WTC11 (cell line): ENCODE measurements around the gene RPTOR. TPM values are rescaled to one million over a fixed set of nuclear protein-coding genes. Genes with fewer than 3 reads are reported as not detected.

Experiments used
- ATAC-seq: fragments of 200-7000 bp; cut with Tn5 transposase; 2 replicates; pipeline ENCODE4 v1.10.0; 2021; ENCODE audit warnings: mild to moderate bottlenecking, moderate library complexity
- CTCF ChIA-PET: fragments of 300-600 bp; sonication (Branson Sonifier 250); formaldehyde crosslinking; loops from one replicate; lab custom pipeline; 2021; ENCODE audit warnings: antibody characterized with exemption; lab: Charles Lee
- POLR2A ChIA-PET: fragments of 350-600 bp; sonication (Branson Sonifier 250); formaldehyde crosslinking; loops from one replicate; lab custom pipeline; 2021; ENCODE audit warnings: antibody characterized with exemption; lab: Charles Lee
- DNase-seq: peaks from one replicate; pipeline ENCODE4 v3.0.0; 2021; ENCODE audit warnings: low spot score
- H3K27ac Mint-ChIP-seq: 2 replicates; pipeline ENCODE4 v1.8.0; 2021; ENCODE audit warnings: mixed read lengths
- H3K27me3 Mint-ChIP-seq: 2 replicates; pipeline ENCODE4 v1.8.0; 2021; ENCODE audit warnings: low read depth, mild to moderate bottlenecking, moderate library complexity, mixed read lengths
- H3K36me3 Mint-ChIP-seq: 2 replicates; pipeline ENCODE4 v1.8.0; 2021; ENCODE audit warnings: mixed read lengths
- H3K4me1 Mint-ChIP-seq: 2 replicates; pipeline ENCODE4 v1.8.0; 2022; ENCODE audit warnings: mixed read lengths
- H3K4me3 Mint-ChIP-seq: 2 replicates; pipeline ENCODE4 v1.8.0; 2021; ENCODE audit warnings: mild to moderate bottlenecking, moderate library complexity, mixed read lengths
- H3K9me3 Mint-ChIP-seq: 2 replicates; pipeline ENCODE4 v1.8.0; 2021; ENCODE audit warnings: mixed read lengths
- ARID4B ChIP-seq: sonication (generic); formaldehyde crosslinking; IDR thresholded peaks from 2 replicates; pipeline ENCODE4 v1.8.0; 2023; ENCODE audit warnings: missing genetic modification reagents, mild to moderate bottlenecking, borderline replicate concordance
- ATF1 ChIP-seq: sonication (generic); formaldehyde crosslinking; IDR thresholded peaks from 2 replicates; pipeline ENCODE4 v1.8.1; 2023; ENCODE audit warnings: mild to moderate bottlenecking, moderate library complexity, missing genetic modification reagents
- ATF6 ChIP-seq: sonication (generic); formaldehyde crosslinking; IDR thresholded peaks from 2 replicates; pipeline ENCODE4 v1.8.1; 2023; ENCODE audit warnings: mild to moderate bottlenecking, missing genetic modification reagents
- CBFB ChIP-seq: sonication (generic); formaldehyde crosslinking; IDR thresholded peaks from 2 replicates; pipeline ENCODE4 v1.8.1; 2022; ENCODE audit warnings: mild to moderate bottlenecking, low read depth, missing genetic modification reagents
- CDX4 ChIP-seq: fragments of 250-450 bp; sonication (Bioruptor Pico); IDR thresholded peaks from 2 replicates; pipeline ENCODE4 v1.9.0; 2021; ENCODE audit warnings: moderate library complexity, mild to moderate bottlenecking, inconsistent platforms, borderline replicate concordance
- CREM ChIP-seq: sonication (generic); formaldehyde crosslinking; IDR thresholded peaks from 2 replicates; pipeline ENCODE4 v1.8.1; 2022; ENCODE audit warnings: mild to moderate bottlenecking, missing genetic modification reagents, moderate library complexity
- E2F1 ChIP-seq: sonication (generic); formaldehyde crosslinking; IDR thresholded peaks from 2 replicates; pipeline ENCODE4 v1.8.0; 2022; ENCODE audit warnings: mild to moderate bottlenecking, missing genetic modification reagents
- FOXP1 ChIP-seq: sonication (generic); formaldehyde crosslinking; IDR thresholded peaks from 2 replicates; pipeline ENCODE4 v1.8.0; 2022; ENCODE audit warnings: missing genetic modification reagents, mild to moderate bottlenecking, moderate library complexity, borderline replicate concordance
- GABPB1 ChIP-seq: sonication (generic); formaldehyde crosslinking; IDR thresholded peaks from 2 replicates; pipeline ENCODE4 v1.8.1; 2023; ENCODE audit warnings: mild to moderate bottlenecking, missing genetic modification reagents
- GRHL2 ChIP-seq: fragments of 250-450 bp; sonication (Bioruptor Pico); IDR thresholded peaks from 2 replicates; pipeline ENCODE4 v1.8.0; 2022; ENCODE audit warnings: mild to moderate bottlenecking, moderate library complexity; ENCODE audit not compliant: insufficient replicate concordance, severe bottlenecking
- HMGA2 ChIP-seq: fragments of 250-450 bp; sonication (Bioruptor Pico); IDR thresholded peaks from 2 replicates; pipeline ENCODE4 v1.4.0; 2021; ENCODE audit warnings: mild to moderate bottlenecking, moderate library complexity
- NFE2L1 ChIP-seq: sonication (generic); formaldehyde crosslinking; IDR thresholded peaks from 2 replicates; pipeline ENCODE4 v1.8.1; 2023; ENCODE audit warnings: missing genetic modification reagents
- NFYB ChIP-seq: sonication (generic); formaldehyde crosslinking; conservative IDR thresholded peaks from 2 replicates; pipeline ENCODE4 v1.8.0; 2022; ENCODE audit warnings: low read depth, missing genetic modification reagents
- OVOL2 ChIP-seq: fragments of 250-450 bp; sonication (Bioruptor Pico); IDR thresholded peaks from 2 replicates; pipeline ENCODE4 v1.9.0; 2021; ENCODE audit warnings: mild to moderate bottlenecking, borderline replicate concordance
- STAT6 ChIP-seq: sonication (generic); formaldehyde crosslinking; conservative IDR thresholded peaks from 2 replicates; pipeline ENCODE4 v1.8.1; 2023; ENCODE audit warnings: mild to moderate bottlenecking, low read depth, missing genetic modification reagents, moderate library complexity
- USF1 ChIP-seq: sonication (generic); formaldehyde crosslinking; IDR thresholded peaks from 2 replicates; pipeline ENCODE4 v1.8.0; 2022; ENCODE audit warnings: mild to moderate bottlenecking, missing genetic modification reagents
- USF2 ChIP-seq: sonication (generic); formaldehyde crosslinking; IDR thresholded peaks from 2 replicates; pipeline ENCODE4 v1.8.1; 2023; ENCODE audit warnings: mild to moderate bottlenecking, missing genetic modification reagents, moderate library complexity
- ZBTB21 ChIP-seq: sonication (generic); formaldehyde crosslinking; IDR thresholded peaks from 2 replicates; pipeline ENCODE4 v1.8.1; 2023; ENCODE audit warnings: mild to moderate bottlenecking, missing genetic modification reagents, borderline replicate concordance
- ZNF423 ChIP-seq: fragments of 250-450 bp; sonication (Bioruptor Pico); IDR thresholded peaks from 2 replicates; pipeline ENCODE4 v2.1.2; 2022; ENCODE audit warnings: mild to moderate bottlenecking, moderate library complexity
- ZNF512 ChIP-seq: sonication (generic); formaldehyde crosslinking; IDR thresholded peaks from 2 replicates; pipeline ENCODE4 v1.8.1; 2022; ENCODE audit warnings: missing genetic modification reagents, borderline replicate concordance
- total RNA-seq: library from RNA; stranded (reverse); gene quantifications from 3 replicates; pipeline ENCODE4 v1.2.3, GENCODE V29; 2021

Gene RPTOR
- total RNA-seq, 1 experiment from 2014 or later: 41.0 TPM

GRCh38 chr17:80853076-80853475 lies 308.4 kb downstream of the RPTOR start:
- DNase-seq: no peak
- H3K27ac Mint-ChIP-seq: no peak overlapping the region
- no peaks in the 10 kb centered on the region for H3K27me3 Mint-ChIP-seq
- peaks cover 4% of the 10 kb centered on the region; the same call in 1 of the 2 replicates for H3K36me3 Mint-ChIP-seq
- TF ChIP-seq NFYB (no peak), FOXP1 (no peak), USF1 (CRISPR knock-in tag) (no peak), STAT6 (CRISPR knock-in tag) (no peak), E2F1 (no peak), CDX4 (CRISPR knock-in tag) (no peak), ARID4B (CRISPR knock-in tag) (no peak), OVOL2 (CRISPR knock-in tag) (no peak), ATF6 (CRISPR knock-in tag) (no peak), HMGA2 (no peak), USF2 (CRISPR knock-in tag) (no peak)
- TF ChIP-seq, all 79 proteins: peak for 0
- POLR2A ChIA-PET: no interaction called here
- H3K4me3 Mint-ChIP-seq: no peak overlapping the region
- CTCF ChIA-PET: no interaction called here
- no peak for ATAC-seq
- no peaks in the 10 kb centered on the region for H3K9me3 Mint-ChIP-seq
- peaks cover 7% of the 10 kb centered on the region for H3K4me1 Mint-ChIP-seq

GRCh38 chr17:80854220-80854619 lies 309.6 kb downstream of the RPTOR start:
- no peak overlapping the region for H3K4me3 Mint-ChIP-seq
- CTCF ChIA-PET: interaction anchor here (1.3 kb wide), 1 partner anchor 22 kb away, joined by 3 read pairs; no protein-coding TSS in a partner anchor
- DNase-seq (no peak), ATAC-seq (no peak)
- H3K36me3 Mint-ChIP-seq: peaks cover 4% of the 10 kb centered on the region; the same call in 1 of the 2 replicates
- no peak overlapping the region for H3K27ac Mint-ChIP-seq
- no peaks in the 10 kb centered on the region for H3K27me3 Mint-ChIP-seq
- TF ChIP-seq ZNF423 (no peak), ATF1 (CRISPR knock-in tag) (no peak), ZBTB21 (CRISPR knock-in tag) (no peak), ZNF512 (no peak), CBFB (CRISPR knock-in tag) (no peak), NFE2L1 (CRISPR knock-in tag) (no peak), CREM (no peak), GABPB1 (CRISPR knock-in tag) (no peak), GRHL2 (CRISPR knock-in tag) (no peak)
- H3K9me3 Mint-ChIP-seq: no peaks in the 10 kb centered on the region
- H3K4me1 Mint-ChIP-seq: peaks cover 9% of the 10 kb centered on the region
- POLR2A ChIA-PET: no interaction called here
